Heart right ventricle (tissue), 16 donors: Measurements from ENCODE around the gene PLCB1. TPM values are rescaled to one million over a fixed set of nuclear protein-coding genes. Genes with fewer than 3 reads are reported as not detected.
A peak's percentile ranks its signal among the peaks of the same experiment; 100 is the strongest.

ENCODE experiments used
- ATAC-seq, 8 donors: fragments of 200-7000 bp; cut with Tn5 transposase; one replicate each; pipeline ENCODE4 v1.9.1; 2020; ENCODE audit warnings: mild to moderate bottlenecking in 8 of 8, moderate library complexity in 8 of 8, moderate number of reproducible peaks in 1 of 8
- DNase-seq, 2 donors: peaks; one replicate each; pipeline ENCODE4 v3.0.0-alpha.2; 2020
- H3K27ac ChIP-seq, 10 donors: fragments of 200-600 bp; sonication (generic) in 2 of 10; one replicate each; pipeline versions ENCODE4 v1.5.0 to v1.8.0; 2020 to 2022; ENCODE audit warnings: mild to moderate bottlenecking in 3 of 10
- H3K27me3 ChIP-seq, 7 donors: fragments of 200-600 bp; one replicate each; pipeline ENCODE4 v1.8.0; 2021 to 2022; ENCODE audit warnings: mild to moderate bottlenecking in 2 of 7
- H3K36me3 ChIP-seq, 9 donors: fragments of 200-600 bp; sonication (generic) in 1 of 9; one replicate each; pipeline versions ENCODE4 v1.5.0 to v1.8.0; 2020 to 2022; ENCODE audit warnings: mild to moderate bottlenecking in 2 of 9
- H3K4me1 ChIP-seq, 9 donors: fragments of 200-600 bp; sonication (generic) in 1 of 9; one replicate each; pipeline versions ENCODE4 v1.5.0 to v1.8.0; 2020 to 2022; ENCODE audit warnings: mild to moderate bottlenecking in 4 of 9
- H3K4me3 ChIP-seq, 10 donors: fragments of 200-600 bp; sonication (generic) in 2 of 10; one replicate each; pipeline versions ENCODE4 v1.5.0 to v1.8.0; 2020 to 2022; ENCODE audit warnings: mild to moderate bottlenecking in 7 of 10, moderate library complexity in 2 of 10
- H3K9me3 ChIP-seq, 11 donors: fragments of 200-600 bp in 10 of 11; sonication (generic) in 2 of 11; one replicate each; pipeline versions ENCODE4 v1.5.0 to v1.8.0; 2013 to 2022; ENCODE audit warnings: mild to moderate bottlenecking in 2 of 11, control low read depth in 1 of 11, moderate library complexity in 1 of 11
- CTCF ChIP-seq, 9 donors: fragments of 200-600 bp; sonication (generic) in 2 of 9; IDR thresholded peaks; one replicate each; pipeline versions ENCODE4 v1.5.0 to v1.8.0; 2021 to 2022; ENCODE audit warnings: antibody characterized with exemption in 9 of 9, mild to moderate bottlenecking in 5 of 9, moderate library complexity in 1 of 9
- WGBS, 2 donors: extraction: QIAGEN DNeasy Blood & Tissue Kit; methylation state at CpG; one replicate each; pipeline ENCODE4 v1.1.7; 2013; ENCODE audit warnings: inconsistent platforms in 1 of 2; 5-methylcytosine and 5-hydroxymethylcytosine counted together
- intact Hi-C, 10 donors: fragments of 100-400 bp; cut with DNase I; formaldehyde crosslinking; loops; one replicate each; pipeline versions ENCODE4 v1.11.1 to v1.14.2; 2022
- polyA plus RNA-seq, 2 donors: library from polyadenylated mRNA; stranded (reverse); fragments of 200-250 nt; gene quantifications; one replicate each; pipeline ENCODE4 v1.2.3, GENCODE V29; 2013
- total RNA-seq, 10 donors: library from RNA; stranded (reverse); fragmentation: NEBNext Ultra II Directional in 3 of 10; extraction: Animal tissue kit (Norgen Biotek cat#: 25700) in 3 of 10; gene quantifications; one replicate each; pipeline versions ENCODE4 v1.2.1 to v1.2.4, GENCODE V29; 2021 to 2023
- donor health status: Arrhythmogenic right ventricular cardiomyopathy.
- donor health status: ischemic (EF 13 %, LVEDD 7.1; RV severe dilation, severe dysfunction).
- donor health status: healthy with polysubstance abuse.
- donor health status: DM: no; HTN: yes; CAD: no.
- donor health status: DM: no; HTN: no; CAD: no.
- donor health status: ischemic (EF 25% LVEDD 6.9; RV normal size, moderate dysfunction).
- donor health status: ischemic (EF 25% LVEDD 5.7; RV mildly dilated, moderate dysfunction).
- donor health status: healthy.
- donor health status: DM: yes; HTN: yes; CAD: no.
- donor health status: Ischemic cardiomyopathy.
- donor health status: ischemic (EF 35%, LVEDD 5.7; RV mildly dilated, moderate dysfunction).
- donor health status: nonischemic (EF 11% LVEDD 7.7; RV severe dilation, severe dysfunction).
- donor health status: DM: yes; HTN: yes; CAD: no.
- donor health status: PGD.
- donor health status: ischemic (EF 29% LVEDD 5.4; RV normal size, mild dysfunction).
- donor health status: nonischemic (EF 23%, LVEDD 6.1; RV moderate dilation, normal function).

PLCB1 gene
- total and polyA plus RNA-seq, 12 donors = 2.2 to 12.7 (median 7.1) TPM

GRCh38 chr20:8667306-8667705, 535.2 kb downstream of the PLCB1 start:
- intact Hi-C loops = loop anchor here in 1 of 10 donors (5.0 kb wide), 1 partner anchor 535 kb away; the partner anchor contains the start of gene PLCB1
- Histone ChIP-seq H3K9me3 (no peaks in the 10 kb centered on the region), H3K36me3 (no peaks in the 10 kb centered on the region), H3K4me3 (no peak overlapping the region), H3K4me1 (peaks cover 3 to 45% (median 19%) of the 10 kb centered on the region in 9 donors), H3K27me3 (no peaks in the 10 kb centered on the region), H3K27ac (peak overlapping the region in 8 of 10 donors; percentile 15 to 79 (median 58))
- ATAC-seq (peak; percentile 58 to 93 (median 74)), DNase-seq (peak in 1 of 2 donors; percentile 10)
- TF ChIP-seq CTCF (IDR thresholded peaks at IDR 0.05) = no peak
- WGBS, 2 donors = 62 to 67% methylated on average over 3 of the region's 3 CpGs

GRCh38 chr20:8670207-8670892, 538.3 kb downstream of the PLCB1 start:
- 79% methylated on average over 4 of the region's 4 CpGs for WGBS, 2 donors
- Histone ChIP-seq H3K27ac (no peak overlapping the region), H3K27me3 (no peaks in the 10 kb centered on the region), H3K36me3 (peaks cover 0 to 9% (median 0%) of the 10 kb centered on the region in 9 donors), H3K4me3 (no peak overlapping the region), H3K4me1 (peaks cover 3 to 28% (median 9%) of the 10 kb centered on the region in 9 donors), H3K9me3 (no peaks in the 10 kb centered on the region)
- intact Hi-C loops = no loop called here
- ATAC-seq = peak in 3 of 8 donors; percentile 40 to 71 (median 47)
- no peak for TF ChIP-seq CTCF (IDR thresholded peaks at IDR 0.05)
- no peak for DNase-seq

GRCh38 chr20:8670893-8671215, 538.8 kb downstream of the PLCB1 start:
- intact Hi-C loops = no loop called here
- Histone ChIP-seq H3K4me3 (no peak overlapping the region), H3K27me3 (no peaks in the 10 kb centered on the region), H3K27ac (no peak overlapping the region), H3K9me3 (no peaks in the 10 kb centered on the region), H3K36me3 (peaks cover 0 to 10% (median 0%) of the 10 kb centered on the region in 9 donors), H3K4me1 (peaks cover 3 to 28% (median 9%) of the 10 kb centered on the region in 9 donors)
- ATAC-seq = peak in 1 of 8 donors; percentile 7
- TF ChIP-seq CTCF (IDR thresholded peaks at IDR 0.05) = no peak
- DNase-seq = no peak
- 73% methylated on average over 3 of the region's 3 CpGs for WGBS, 2 donors

GRCh38 chr20:8671370-8671961, 539.4 kb downstream of the PLCB1 start:
- WGBS, 2 donors = 59 to 64% methylated on average over 7 of the region's 7 CpGs
- no peak overlapping the region for H3K4me3 ChIP-seq
- peaks cover 0 to 10% (median 0%) of the 10 kb centered on the region in 9 donors for H3K36me3 ChIP-seq
- TF ChIP-seq CTCF (IDR thresholded peaks at IDR 0.05) = no peak
- DNase-seq = no peak
- no peaks in the 10 kb centered on the region for H3K9me3 ChIP-seq
- intact Hi-C loops = no loop called here
- no peak overlapping the region for H3K27ac ChIP-seq
- peaks cover 3 to 28% (median 9%) of the 10 kb centered on the region in 9 donors for H3K4me1 ChIP-seq
- no peaks in the 10 kb centered on the region for H3K27me3 ChIP-seq
- peak in 2 of 8 donors; percentile 20 to 39 for ATAC-seq
